Measurements from ENCODE around the gene RFNG. TPM values are rescaled to one million over a fixed set of nuclear protein-coding genes. Genes with fewer than 3 reads are reported as not detected.

RFNG gene
- total RNA-seq, 1 donor from 2014 or later = 42.4 TPM

DNA sequence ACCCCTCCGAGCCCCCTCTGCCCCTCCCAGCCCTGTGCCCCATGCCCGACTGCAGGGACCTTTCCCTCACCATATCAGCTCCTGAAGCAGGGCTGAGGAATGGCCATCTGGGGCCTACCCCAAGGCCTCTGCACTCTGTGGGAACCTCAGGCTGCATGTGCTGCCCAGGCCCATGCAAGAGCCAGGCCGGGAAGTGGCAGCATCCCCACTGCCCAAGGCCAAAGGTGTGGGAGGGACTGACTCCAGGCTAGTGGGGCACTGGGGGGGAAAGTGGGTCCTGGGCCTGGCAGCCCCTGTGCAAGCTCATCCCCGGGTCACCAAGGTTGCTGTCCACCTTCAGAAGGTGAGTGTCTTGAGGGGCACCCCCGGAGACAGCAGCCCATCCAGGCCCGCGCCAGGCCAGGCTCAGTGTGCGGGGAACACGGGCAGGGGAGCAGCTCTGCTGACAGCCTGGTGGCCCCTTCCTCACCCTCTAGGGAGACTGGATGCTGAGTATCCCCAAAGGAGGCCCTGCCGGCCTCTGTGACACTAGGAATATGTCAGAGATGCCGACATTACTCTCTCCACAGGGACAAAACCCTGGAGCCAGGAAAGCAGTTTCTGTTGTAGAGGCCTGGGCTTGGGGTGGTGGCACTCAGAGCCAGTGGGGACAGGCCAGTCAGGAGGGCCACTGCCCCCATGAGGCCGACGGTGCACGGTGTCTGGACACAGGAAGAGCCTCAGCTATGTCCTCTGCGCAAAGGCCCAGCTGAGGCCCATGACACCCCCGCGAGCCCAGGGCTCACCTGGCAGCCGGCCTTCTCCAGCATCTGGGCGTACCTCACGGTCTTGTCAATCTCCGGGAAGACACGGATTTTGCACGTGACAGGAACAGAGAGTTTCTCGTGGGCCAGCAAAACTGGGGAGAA is 10.7 kb upstream of the RFNG start:
- intact Hi-C loops (cut with DNase I) = no loop called here
- ATAC-seq (no peak), DNase-seq (ENCODE audit: low spot score) (no peak)

DNA sequence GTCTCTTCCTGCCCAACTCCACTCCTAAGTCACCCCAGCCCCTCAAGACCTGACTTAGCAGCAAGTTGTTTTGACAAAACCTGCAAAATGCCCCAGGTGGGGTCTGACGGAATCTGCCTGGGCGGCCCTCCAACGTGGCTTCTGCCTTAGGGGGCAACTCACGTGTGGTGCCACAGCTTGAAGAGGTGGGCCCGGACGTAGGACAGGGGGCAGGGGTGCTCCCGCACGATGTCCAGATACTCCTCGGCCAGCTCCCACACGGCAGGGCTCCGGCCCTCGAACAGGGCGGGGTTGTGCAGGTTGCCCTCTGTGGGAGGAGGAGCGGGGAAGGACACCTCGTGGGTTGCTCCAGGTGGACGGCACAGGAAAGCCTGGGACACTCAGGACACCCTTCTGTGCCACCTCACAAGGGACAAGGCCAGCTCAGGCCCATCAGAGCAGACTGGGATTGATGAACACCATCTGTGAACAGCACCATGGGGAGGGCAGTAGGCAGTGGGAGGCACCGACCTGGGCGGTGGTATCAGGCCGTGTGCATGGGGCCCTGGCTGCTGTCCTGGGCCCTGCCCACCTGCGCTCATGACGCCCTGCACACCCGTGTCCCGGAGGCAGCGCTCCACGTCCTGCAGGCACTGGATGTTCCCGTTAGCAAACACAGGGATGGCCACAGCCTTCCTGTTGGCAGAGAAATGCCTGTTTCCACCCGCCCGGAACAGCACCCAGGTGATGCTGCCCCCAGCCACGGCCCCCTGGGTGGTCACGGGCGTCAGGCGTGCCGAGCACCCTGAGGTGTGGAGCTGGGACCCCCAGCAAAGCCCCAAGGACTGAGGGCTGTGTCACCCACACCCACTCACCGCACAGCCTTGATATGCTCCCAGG is 9.7 kb upstream of the RFNG start:
- no peak for DNase-seq (ENCODE audit: low spot score)
- ATAC-seq = no peak
- intact Hi-C loops (cut with DNase I) = no loop called here

DNA sequence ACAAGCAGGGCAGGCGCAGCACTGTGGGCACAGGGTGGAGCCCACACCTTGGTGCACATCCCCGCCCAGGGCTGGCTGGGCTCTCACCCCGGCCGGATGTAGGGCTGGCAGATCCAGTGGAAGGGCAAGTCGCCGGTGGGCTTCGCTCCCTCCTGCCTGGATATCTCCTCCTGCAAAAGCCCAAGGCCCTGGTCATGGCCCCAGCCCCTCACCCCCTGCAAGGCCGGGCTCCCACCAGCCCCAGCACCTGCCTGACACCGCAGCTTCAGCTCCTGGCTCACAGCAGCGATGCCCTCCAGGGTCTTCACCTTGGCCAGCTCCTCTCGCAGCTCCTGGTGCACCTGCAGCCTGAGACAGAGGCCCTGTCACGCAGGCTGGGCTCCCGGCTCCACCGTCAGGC is 9.0 kb upstream of the RFNG start:
- ATAC-seq (no peak), DNase-seq (ENCODE audit: low spot score) (no peak)
- intact Hi-C loops (cut with DNase I) = no loop called here

DNA sequence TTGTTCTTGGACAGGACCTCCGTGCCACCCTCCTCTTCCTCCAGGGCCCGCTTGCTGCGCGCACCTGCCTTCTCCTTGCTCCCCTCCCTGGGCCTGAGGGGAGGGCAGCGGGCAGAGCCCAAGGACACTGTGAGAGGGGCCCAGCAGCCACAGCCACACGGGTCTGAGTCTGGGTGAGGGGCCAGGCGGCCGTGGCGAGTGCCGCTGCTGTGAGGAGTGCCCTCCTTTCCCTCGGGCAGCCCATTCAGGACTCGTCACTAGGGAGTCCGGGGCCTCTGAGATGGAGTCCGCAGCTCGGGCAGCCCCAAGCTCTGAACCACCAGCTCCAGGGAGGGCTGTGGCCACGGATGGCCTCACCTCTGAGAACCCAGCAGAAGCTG is 8.4 kb upstream of the RFNG start:
- ATAC-seq (no peak), DNase-seq (ENCODE audit: low spot score) (no peak)
- intact Hi-C loops (cut with DNase I) = no loop called here

DNA sequence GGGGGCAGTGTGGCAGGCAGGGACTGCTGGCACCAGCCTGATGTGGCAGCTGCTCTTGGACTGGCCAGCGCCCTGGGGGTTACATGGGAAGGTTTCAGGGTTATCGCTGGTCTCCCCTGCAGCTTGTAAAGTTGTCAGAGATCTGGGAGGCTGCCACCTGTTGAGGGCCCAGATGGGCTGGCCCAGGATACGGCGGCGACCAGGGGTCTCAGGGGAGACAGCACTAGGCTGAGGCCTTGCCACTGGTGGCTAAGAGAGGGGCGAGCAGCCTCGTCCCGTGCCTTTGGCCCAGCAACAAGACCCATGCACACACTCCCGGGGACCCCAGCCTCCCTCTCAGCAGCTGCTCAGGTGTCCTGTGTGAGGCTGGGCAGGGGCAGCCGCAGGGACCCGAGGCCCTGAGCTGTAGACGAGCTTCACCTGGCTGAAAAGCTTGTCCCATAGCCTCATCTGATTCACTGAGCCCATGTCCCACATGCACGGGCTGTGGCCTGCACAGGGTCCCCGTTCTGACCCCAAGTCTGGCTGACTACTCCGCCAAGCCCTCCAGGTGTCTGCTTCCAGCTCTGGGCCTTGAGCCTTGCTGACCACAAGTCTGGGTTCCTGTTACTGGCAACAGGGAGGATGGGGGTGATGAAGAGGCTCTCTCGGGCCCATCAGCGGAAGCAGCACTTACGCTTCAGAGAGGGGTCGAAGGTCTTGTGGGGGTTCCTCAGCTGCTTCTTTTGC is 7.8 kb upstream of the RFNG start:
- no peak for DNase-seq (ENCODE audit: low spot score)
- ATAC-seq = no peak
- intact Hi-C loops (cut with DNase I) = no loop called here

DNA sequence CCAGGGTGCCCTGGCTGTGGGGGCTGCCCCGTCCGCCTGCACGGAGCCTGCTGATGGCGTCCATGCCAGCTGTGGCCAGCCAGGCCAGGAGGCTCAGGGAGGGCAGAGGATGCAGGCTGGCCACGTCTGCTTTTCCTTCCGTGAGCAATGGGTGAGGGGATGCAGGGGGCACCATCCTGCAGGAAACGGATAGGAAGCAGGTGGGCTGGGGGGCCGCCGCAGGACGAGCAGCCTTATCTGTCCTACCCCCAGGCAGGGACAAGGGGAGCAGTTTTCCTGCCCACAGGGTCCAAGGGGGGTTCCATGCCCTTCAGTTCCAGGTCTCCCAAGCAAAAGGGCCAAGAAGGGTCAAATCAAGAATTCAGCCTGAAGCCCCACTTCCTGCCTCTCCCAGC is 7.2 kb upstream of the RFNG start:
- no peak for ATAC-seq
- intact Hi-C loops (cut with DNase I) = no loop called here
- no peak for DNase-seq (ENCODE audit: low spot score)

DNA sequence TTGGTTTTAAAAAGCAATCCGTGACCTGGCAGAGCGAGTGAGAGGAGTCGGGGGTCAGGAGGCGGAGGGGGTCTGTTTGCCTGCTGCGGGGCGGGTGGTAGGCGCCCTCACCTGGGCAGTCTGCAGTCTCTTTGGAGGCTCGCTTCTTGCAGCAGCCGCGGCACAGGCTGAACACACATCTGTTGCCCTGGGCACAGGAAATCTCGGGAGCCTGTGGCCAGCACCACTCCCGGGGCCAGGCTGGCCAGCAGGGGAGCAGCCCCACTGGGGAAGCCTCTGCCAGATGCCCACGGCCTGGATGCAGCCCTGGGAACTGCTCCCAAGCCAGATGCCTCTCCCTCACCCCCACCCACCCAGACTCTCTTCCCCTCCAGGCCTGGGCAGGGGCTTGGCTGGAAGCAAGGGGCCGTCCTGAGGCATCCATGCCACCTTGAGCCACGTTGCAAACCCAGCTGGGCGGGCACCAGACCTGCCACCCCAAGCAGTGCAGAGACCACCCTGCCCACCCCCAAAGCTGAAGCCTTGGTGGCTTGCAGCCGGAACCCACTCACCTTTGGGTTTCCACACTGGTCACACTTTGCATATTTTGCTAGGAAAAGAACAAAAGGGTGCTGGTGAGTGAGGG is 6.7 kb upstream of the RFNG start:
- no peak for DNase-seq (ENCODE audit: low spot score)
- no peak for ATAC-seq
- intact Hi-C loops (cut with DNase I) = no loop called here

DNA sequence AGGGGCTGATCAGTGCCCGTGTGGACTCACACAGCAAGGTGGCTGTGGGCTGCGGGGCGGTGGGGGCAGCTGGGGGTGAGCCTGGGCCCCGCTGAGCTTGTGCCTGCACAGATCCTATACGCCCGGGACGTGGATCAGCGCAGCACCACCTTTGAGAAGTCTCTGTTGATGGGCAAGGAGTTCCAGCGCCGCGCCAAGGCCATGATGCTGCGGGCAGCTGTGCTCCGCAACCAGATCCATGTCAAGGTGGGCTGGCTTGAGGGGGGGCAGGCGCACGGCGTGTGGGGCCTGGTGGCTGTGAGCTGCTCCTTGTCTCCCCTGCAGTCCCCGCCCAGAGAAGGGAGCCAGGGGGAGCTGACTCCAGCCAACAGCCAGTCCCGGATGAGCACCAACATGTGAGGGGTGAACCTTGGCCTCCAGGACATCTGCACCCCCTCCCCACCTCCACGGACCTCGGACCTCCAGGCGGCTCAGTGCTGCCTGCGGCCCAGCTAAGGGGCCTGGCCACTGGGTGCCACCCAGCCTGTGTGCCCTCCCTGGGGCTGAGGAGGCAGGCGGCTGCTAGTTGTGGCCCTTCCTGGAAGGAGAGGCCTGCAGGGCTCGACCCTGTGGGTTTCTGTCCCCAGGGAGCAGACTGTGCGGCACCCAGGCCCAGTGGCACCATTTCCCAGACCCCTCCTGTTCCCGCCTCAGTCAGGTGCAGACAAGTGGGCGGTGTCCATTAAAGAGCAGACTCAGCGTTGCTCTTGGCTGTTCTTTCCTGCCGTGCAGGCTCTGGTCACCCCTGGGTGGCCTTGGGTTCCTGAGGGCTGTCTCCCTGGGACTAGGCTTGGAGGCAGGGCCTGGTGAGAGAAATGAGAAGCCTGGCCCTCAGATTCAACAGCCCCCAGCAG is 5.4 kb upstream of the RFNG start:
- intact Hi-C loops (cut with DNase I) = no loop called here
- DNase-seq (ENCODE audit: low spot score) (no peak), ATAC-seq (no peak)

DNA sequence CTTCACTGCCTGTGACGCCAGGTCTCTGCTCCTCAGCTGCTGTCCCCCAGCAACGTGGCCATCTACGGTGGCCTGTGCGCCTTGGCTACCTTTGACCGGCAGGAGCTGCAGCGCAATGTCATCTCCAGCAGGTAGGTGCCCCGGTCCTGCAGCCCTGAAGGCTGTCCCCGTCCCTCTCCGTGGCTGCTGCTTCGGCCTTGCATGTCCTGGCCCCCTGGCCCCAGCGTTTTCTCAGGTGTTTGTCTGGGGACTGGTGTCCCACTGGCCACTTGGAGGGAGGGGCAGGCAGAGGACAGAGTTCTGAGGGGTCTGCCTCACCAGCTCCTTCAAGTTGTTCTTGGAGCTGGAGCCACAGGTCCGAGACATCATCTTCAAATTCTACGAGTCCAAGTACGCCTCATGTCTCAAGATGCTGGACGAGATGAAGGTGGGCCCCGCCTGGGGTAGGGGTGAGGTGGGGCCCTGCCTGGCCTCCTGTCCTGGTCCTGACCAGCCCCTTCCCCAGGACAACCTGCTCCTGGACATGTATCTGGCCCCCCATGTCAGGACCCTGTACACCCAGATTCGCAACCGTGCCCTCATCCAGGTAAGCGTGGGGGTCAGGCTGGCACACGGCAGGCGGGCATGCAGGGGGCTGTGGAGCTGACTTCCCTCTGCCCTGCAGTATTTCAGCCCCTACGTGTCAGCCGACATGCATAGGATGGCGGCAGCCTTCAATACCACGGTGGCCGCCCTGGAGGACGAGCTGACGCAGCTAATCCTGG is 4.5 kb upstream of the RFNG start:
- ATAC-seq = no peak
- DNase-seq (ENCODE audit: low spot score) = no peak
- intact Hi-C loops (cut with DNase I) = no loop called here

DNA sequence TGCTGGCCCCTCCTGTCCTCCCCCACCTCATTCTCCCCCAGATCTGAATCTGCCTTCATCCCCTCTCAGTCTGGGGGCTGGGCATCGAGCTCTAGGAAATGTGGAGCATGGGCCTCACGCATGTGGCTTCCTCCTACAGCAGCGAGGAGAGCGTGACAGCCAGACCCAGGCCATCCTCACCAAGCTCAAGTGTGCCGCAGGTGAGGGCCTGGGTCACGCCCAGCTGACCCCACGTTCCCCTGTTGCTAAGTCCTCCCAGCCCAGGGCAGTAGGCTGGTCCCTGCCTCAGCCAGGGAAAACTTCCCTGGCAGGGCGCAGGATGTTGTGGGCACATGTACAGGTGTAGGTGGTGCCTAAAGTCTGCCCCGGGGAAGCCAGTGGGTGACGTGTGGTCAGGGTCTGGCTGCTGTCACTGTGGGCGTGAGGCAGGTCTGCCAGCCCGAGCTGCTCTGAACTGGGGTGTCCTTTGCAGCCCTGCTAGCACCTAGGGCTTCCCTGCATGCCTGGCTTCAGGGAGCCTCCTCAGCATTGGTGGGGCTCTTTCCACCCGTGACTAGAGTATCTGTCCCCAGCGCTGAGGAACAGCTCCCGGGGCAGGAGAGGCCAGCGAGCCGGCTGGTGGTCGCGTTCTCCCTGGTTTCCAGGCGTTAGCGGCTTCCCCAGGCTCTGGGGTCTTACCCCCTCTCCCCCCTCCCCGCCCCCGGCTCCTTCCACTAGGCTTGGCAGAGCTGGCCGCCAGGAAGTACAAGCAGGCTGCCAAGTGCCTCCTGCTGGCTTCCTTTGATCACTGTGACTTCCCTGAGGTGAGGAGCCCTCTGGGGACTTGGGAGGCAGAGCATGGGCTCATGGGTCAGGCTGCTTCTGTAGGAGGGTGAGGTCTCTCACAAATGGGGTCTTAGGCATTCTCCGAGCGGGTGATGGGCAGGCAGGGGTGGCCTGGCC is 3.7 kb upstream of the RFNG start:
- intact Hi-C loops (cut with DNase I) = no loop called here
- ATAC-seq = no peak
- DNase-seq (ENCODE audit: low spot score) = no peak

DNA sequence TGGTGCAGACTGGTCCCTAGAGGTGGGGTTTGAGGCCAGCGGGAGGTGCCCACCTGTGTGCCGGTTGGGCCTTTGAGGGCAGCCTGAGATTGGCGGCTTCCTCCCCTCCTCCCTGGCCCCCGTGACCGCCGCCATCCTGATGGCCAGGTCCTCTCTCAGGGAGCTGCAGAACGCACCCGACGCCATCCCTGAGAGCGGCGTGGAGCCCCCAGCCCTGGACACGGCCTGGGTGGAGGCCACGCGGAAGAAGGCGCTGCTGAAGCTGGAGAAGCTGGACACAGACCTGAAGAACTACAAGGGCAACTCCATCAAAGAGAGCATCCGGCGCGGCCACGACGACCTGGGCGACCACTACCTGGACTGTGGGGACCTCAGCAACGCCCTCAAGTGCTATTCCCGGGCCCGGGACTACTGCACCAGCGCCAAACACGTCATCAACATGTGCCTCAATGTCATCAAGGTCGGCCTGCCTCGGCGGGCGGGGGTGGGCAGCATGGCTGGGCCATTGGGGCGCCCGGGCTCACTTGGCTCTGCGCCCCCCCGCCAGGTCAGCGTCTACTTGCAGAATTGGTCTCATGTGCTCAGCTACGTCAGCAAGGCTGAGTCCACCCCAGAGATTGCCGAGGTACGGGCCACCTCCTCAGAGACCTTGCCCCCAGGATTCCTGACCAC is 2.9 kb upstream of the RFNG start:
- intact Hi-C loops (cut with DNase I) = no loop called here
- no peak for ATAC-seq
- no peak for DNase-seq (ENCODE audit: low spot score)

DNA sequence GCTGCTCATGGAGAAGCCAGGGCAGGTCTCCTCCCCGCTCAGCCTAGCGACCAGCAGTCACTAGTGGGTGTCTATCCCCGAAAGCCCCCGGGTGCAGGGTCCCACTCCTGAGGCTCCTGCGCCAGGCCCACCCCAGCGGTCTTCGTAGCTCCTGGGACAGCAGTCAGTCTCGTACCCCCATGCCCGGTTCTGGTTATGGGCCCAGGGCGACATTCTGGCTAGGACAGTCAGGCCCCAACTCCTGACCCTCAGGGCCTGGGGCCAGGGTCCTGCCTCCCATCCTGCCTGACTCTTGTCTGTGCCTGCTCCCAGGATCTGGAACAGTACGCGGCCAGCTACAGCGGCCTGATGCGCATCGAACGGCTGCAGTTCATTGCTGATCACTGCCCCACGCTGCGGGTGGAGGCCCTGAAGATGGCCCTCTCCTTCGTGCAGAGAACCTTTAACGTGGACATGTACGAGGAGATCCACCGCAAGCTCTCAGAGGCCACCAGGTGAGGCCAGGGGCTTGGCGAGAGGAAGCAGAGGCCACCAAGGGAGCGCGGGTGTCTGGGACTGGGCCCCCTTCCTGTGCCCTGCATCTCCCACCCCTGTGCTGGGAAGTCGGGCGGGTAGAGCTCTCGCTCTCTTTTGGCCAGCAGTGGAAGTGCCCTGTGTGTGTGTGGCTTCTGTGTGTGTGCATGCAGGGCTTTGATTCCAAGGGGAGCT is 2.1 kb upstream of the RFNG start:
- intact Hi-C loops (cut with DNase I) = no loop called here
- ATAC-seq (no peak), DNase-seq (ENCODE audit: low spot score) (no peak)

DNA sequence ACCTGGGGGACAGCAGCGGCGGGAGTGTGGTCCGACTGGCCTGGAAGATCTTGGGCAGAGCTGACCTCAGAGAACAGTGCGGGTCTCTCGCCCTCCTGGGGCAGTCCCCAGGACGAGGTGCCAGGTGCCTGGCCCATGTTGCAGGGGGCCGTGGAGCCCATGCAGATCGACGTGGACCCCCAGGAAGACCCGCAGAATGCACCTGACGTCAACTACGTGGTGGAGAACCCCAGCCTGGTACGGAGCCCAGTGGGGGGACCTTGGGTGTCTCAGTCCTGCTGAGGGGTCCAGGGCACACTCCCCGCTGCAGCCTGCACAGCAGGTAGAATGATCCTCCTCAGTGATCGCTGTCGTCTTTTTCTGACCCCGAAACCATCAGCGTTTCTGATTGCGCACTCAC is 1.5 kb upstream of the RFNG start:
- intact Hi-C loops (cut with DNase I) = no loop called here
- no peak for ATAC-seq

DNA sequence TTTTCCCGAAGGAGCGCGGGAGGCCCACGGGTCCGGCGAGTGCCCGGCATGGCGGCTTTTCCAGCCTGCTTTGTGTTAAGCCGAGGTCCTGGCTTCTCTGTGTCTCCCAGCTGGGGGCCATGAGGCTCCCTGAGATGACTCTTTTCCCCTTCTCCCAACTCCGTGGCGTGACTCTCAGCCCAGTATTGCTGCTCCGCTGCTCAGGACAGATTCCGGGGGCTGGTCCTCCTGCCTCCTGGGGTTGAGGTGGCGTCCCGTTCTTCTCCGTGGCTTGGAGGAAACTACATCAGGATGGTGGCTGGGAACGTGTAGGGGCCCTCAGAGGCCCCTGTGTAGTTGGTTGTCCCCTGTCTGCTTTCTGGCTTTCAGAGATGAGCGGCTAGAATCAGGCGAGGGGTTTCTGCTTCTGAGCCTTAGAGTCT is 1.0 kb upstream of the RFNG start:
- DNase-seq (ENCODE audit: low spot score) = no peak
- intact Hi-C loops (cut with DNase I) = no loop called here

More for the DNA sequence above, 1.5 kb upstream of the RFNG start:
- DNase-seq (ENCODE audit: low spot score) = no peak

More for the DNA sequence above, 1.0 kb upstream of the RFNG start:
- ATAC-seq = no peak
